GF-D8 (cell line): ENCODE measurements around the gene MOGAT2.

ENCODE experiments used
- DNase-seq: peaks from one replicate; lab custom pipeline; 2025; lab: John Stamatoyannopoulos, UW

MOGAT2 gene

GRCh38 chr11:75781296-75781695 is 63.7 kb downstream of the MOGAT2 start:
- DNase-seq: no peak

- no peak for DNase-seq
Measured at GRCh38 chr11:75781831-75782230, 64.2 kb downstream of the MOGAT2 start.
